HuH-7 (cell line): Measurements from ENCODE around the gene SCG3.
A peak's percentile ranks its signal among the peaks of the same experiment; 100 is the strongest.

ENCODE experiments used
- DNase-seq: peaks from one replicate; pipeline ENCODE4 v3.0.0; 2011; ENCODE audit warnings: low spot score

Gene SCG3

GRCh38 chr15:51758645-51759044 lies 77.3 kb downstream of the SCG3 start:
- DNase-seq: no peak

- DNase-seq: peak; percentile 48
These were observed 78.3 kb downstream of the SCG3 start for GRCh38 chr15:51759557-51760070.

GRCh38 chr15:51760805-51761204 lies 79.5 kb downstream of the SCG3 start:
- no peak for DNase-seq

- no peak for DNase-seq
These were observed 84.4 kb downstream of the SCG3 start for GRCh38 chr15:51765751-51766150.

DNA sequence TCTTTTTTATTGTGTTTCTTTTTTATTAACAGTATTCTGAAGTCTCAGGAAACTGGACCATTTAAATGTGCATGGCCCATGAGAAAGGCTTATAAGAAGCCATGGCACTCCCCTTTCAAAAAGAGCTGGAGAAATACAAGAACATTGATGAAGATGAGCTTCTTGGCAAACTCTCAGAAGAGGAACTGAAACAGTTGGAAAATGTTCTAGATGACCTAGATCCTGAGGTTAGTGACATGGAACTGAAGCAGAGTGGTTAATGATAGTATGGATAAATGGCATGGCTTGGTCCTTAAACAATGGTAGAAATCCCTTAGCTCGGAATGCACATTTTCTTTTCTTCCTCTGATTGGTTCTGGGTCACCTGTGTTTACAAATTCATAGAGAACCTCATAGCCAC lies 85.0 kb downstream of the SCG3 start:
- no peak for DNase-seq

DNA sequence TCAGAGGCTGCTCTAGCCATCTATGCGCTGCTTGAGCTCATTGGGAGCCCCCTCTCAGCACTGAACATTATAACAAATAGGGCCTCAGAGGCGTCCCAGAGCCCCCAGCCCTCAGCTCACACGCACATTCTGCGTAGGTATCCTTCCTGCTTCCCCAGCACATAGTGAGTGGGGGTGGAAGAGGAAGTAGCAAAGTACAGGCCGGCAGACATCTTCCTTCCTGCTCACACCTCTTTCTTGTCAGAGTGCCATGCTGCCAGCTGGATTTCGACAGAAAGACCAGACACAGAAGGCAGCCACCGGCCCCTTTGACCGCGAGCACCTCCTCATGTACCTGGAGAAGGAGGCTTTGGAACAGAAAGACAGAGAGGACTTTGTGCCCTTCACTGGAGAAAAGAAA lies 86.7 kb downstream of the SCG3 start:
- no peak for DNase-seq
